Stimulated activated CD8-positive, alpha-beta memory T cell treated with anti-CD3 and anti-CD28 coated beads, Interleukin-15, amount 100 ng/mL, for 24 hours (primary cell): ENCODE measurements around the gene SMAD1.
A peak's percentile ranks its signal among the peaks of the same experiment; 100 is the strongest.
"Not testable (repeated sequence)": the region's sequence is repeated elsewhere in the genome, so short reads cannot be mapped to it uniquely, and the experiment has no call there.

ENCODE experiments used
- DNase-seq: peaks from one replicate; pipeline ENCODE4 v3.0.0-alpha.2; 2020; ENCODE audit warnings: low read depth

Gene SMAD1

GRCh38 chr4:145528601-145529000 lies 46.9 kb downstream of the SMAD1 start:
- DNase-seq: no peak

- no peak for DNase-seq
Measured at GRCh38 chr4:145530189-145530588, 48.5 kb downstream of the SMAD1 start.

DNA sequence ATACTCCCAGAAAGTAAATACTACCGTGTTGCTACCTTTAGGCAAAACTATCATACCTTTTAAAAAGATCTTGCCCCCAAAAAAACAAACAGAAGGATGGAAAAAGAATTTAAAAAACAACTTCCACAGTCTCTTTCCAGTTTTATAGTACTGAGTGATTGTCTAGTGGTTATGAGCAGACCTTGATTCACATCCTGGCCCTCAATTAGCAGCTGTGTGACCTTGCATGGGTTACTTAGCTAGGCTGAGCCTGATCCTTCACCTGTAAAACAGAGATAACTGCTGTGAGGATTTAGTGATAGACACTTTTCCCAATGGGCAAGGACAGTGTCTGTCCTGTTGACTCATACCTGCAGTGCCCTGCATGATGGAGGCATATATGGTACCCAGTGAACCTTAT lies 49.0 kb downstream of the SMAD1 start:
- DNase-seq: no peak

- no peak for DNase-seq
Measured at GRCh38 chr4:145531223-145531622, 49.6 kb downstream of the SMAD1 start.

GRCh38 chr4:145531859-145532258 lies 50.2 kb downstream of the SMAD1 start:
- no peak for DNase-seq

GRCh38 chr4:145533001-145533400 lies 51.3 kb downstream of the SMAD1 start:
- no peak for DNase-seq

DNA sequence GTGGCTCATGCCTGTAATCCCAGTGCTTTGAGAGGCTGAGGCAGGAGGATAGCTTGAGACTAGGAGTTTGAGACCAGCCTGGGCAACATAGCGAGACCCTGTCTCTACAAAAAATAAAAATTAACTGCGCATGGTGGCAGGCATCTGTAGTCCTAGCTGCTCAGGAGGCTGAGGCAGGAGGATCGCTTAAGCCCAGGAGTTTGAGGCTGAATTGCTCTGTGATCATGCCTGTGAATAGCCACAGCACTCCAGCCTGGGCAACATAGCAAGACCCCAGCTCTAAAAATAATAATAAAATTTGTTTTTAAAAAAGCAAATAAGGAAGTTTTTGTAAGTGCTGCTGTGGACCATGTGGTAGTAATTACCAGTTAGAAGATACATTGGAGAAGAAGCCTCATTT lies 51.8 kb downstream of the SMAD1 start:
- not testable (repeated sequence) for DNase-seq

DNA sequence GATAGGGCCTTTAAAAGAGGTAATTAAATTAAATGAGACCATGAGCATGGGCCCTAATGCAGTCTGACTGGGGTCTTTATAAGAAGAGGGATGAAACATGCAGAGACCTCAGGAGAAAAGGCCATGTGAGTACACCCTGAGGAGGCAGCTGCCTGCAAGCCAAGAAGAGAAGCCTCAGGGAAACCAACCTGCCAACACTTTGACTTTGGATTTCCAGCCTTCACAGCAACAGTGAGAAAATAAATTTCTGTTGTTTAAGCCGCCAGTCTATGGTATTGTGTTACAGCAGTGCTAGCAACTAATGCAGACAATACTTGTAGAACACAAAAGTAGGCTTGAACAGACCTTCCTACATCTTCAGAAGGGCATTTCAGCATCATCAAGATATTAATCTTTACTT lies 52.3 kb downstream of the SMAD1 start:
- no peak for DNase-seq

DNA sequence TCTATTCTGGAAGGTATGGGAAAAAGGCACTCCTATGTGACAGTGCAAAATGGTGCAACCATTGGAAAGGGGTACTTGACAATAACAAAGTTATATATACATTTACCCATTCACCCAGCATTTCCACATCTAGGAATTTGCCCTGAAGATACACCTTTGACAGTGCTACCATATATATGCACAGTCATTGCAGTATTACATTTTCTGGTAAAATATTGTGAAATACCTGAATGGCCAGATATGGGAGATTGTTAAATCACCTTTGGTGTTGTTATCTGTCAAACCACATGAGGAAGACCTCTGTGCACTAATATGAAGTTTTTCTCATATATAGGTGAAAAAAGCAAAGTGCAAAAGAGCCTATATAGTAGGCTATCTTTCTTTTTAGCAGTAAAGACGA lies 53.5 kb downstream of the SMAD1 start:
- no peak for DNase-seq

- DNase-seq: no peak
Measured at GRCh38 chr4:145536044-145536443, 54.4 kb downstream of the SMAD1 start.

GRCh38 chr4:145538596-145538995 lies 56.9 kb downstream of the SMAD1 start:
- DNase-seq: no peak

DNA sequence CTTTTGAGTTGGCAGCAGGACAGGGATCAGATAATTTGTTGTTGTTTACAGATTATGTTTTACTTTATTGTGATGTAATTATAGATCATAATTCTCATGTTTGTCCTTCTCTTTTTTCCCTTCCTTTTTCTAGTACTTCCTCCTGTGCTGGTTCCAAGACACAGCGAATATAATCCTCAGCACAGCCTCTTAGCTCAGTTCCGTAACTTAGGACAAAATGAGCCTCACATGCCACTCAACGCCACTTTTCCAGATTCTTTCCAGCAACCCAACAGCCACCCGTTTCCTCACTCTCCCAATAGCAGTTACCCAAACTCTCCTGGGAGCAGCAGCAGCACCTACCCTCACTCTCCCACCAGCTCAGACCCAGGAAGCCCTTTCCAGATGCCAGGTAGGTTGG lies 58.0 kb downstream of the SMAD1 start:
- no peak for DNase-seq

DNA sequence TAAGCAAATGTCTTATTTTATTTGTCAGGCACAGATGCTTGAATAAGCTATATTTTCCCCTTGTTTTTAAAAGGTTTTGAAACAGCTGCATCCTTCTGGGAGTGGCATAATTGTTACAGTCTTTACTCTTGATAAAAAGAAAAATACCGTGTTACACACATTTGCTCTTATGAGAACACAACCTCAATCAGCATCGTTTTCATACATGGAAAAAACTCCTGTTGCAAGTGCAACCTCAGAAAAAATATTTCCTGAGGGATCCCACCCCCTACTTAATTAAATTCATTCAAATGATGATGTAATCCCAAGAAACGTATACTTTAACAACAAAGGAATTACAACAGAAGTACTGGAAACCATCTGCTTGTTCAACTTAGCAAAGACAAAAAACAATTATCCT lies 58.6 kb downstream of the SMAD1 start:
- no peak for DNase-seq

GRCh38 chr4:145541346-145541745 lies 59.7 kb downstream of the SMAD1 start:
- DNase-seq: no peak

- DNase-seq: no peak
Measured at GRCh38 chr4:145545031-145545430, 63.4 kb downstream of the SMAD1 start.

DNA sequence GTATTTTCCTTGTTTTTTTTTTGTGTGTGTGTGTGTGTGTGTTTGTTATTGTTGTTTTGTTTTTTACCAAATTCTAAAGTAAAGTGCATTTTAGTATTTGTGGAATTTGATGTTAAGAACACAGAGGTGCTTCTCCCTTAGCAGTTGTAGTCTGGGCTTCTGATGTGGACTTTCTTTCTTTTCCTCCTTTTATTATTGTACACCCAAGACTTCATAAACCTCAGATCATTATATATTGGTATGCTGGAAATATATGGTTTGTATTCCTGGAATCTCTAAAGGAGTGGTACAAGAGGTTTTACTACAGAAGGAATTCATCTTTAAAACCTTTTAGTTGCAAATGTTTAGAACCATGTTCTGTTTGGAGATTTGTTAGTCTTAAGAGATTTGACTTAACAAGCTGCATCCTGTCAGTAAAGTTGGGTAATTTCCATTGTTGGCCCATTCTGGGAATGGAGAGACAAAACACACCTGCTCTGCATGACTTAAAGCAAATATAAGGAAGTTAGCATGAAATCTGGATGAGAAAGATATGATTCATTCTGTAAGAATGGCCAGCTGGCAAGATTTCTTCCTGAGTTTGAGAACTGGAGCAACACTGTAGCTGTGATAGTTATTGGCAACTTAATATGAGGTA lies 64.0 kb downstream of the SMAD1 start:
- no peak for DNase-seq

GRCh38 chr4:145546175-145546915 lies 64.7 kb downstream of the SMAD1 start:
- DNase-seq: no peak

DNA sequence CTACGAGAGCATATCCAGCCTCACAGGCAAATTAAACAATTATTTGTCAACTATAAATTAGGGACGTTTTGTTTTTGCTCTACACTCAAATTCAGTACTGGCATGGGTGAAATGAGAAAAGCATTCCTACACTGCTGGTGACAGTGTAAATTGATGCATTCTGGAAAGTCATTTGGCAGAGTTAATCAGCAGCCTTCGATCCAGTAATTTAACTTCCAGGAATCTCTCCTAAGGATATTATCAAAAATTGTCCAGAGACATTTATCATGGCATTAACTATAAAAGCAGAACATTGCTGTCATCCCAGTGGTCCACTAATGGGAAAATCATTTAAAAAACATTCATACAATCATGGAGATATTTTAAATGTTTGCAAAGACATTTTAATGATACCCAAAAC lies 70.0 kb downstream of the SMAD1 start:
- DNase-seq: no peak

DNA sequence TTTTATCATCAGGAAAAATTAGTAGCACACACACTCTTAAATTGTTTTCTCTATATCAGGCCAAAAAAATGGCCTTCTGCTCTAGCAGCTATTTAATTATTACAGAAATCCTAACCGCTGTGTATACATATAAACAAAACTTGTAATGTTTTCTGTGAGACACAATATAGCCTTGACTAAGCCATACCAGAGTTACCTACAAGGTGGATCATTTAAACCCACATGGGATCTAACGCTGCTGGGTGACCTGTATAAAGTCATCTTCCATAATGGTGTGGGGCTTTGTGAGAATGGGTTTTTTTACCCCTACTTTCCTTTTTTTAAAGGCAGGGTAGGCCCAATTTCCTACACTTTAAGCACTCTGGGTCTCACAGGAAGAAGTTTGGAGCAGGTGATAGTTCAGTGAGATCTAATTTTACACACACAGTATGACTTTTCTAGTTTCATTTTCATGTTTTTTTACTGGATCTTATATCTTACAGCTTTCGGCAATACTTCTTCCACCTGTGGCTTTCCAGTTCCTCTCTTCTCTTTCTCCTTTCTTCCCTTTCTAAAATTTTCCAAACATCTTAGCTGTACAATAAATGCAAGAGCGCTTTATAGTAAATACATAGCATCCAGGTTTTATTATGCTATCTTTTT lies 70.6 kb downstream of the SMAD1 start:
- DNase-seq: no peak

GRCh38 chr4:145553375-145553774 lies 71.7 kb downstream of the SMAD1 start:
- no peak for DNase-seq

DNA sequence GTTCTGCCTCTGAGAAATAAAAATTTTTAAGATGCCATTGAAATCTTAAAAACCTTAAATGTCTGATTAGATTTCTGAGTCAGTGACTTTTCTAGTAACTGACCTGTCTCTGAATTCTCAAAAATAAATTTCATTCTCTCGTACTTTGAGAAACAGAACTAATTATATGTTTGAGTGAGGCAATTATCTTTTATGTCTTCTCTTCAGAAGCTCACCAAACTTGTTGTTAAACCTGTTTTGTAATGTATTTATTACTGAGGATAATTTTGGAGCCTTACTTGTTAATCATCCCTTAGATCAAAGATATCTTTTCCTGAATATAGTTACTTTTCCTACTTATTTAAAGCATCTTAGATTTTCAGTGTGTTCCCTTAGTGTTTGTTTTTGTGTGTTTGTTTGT lies 73.0 kb downstream of the SMAD1 start:
- DNase-seq: no peak

GRCh38 chr4:145557720-145558119 lies 76.1 kb downstream of the SMAD1 start:
- DNase-seq: peak; percentile 4

- DNase-seq: no peak
Measured at GRCh38 chr4:145563293-145563985, 81.8 kb downstream of the SMAD1 start.
